HepG2 (cell line): ENCODE measurements around the gene LSR. TPM values are rescaled to one million over a fixed set of nuclear protein-coding genes. Genes with fewer than 3 reads are reported as not detected.
A peak's percentile ranks its signal among the peaks of the same experiment; 100 is the strongest.

Experiments
- ATAC-seq: fragments of 200-7000 bp; cut with Tn5 transposase; 3 replicates; pipeline ENCODE4 v1.9.1; 2020; ENCODE audit warnings: mild to moderate bottlenecking, moderate library complexity
- BruUV-seq: library from RNA; stranded (reverse); fragments of 400-500 nt; replicated peaks from 2 replicates; lab custom pipeline; 2021; lab: Mats Ljungman, UMichigan
- CTCF ChIA-PET: fragments of 300-600 bp; formaldehyde crosslinking; extraction: SDS; loops from one replicate; lab custom pipeline; 2021; ENCODE audit warnings: low total read pairs, inconsistent platforms, low intra/inter-chr PET ratio; lab: Yijun Ruan, JAX
- POLR2A ChIA-PET: fragments of 350-600 bp; sonication (Branson Sonifier 250); formaldehyde crosslinking; loops from one replicate; lab custom pipeline; 2020; ENCODE audit warnings: antibody characterized with exemption, inconsistent platforms; lab: Yijun Ruan, JAX
- DNase-seq: peaks from one replicate; pipeline ENCODE4 v3.0.0-alpha.2; 2015; ENCODE audit warnings: low spot score
- FAIRE-seq: peaks from 3 replicates; lab custom pipeline; 2011; peaks lifted over from hg19 to GRCh38; lab: Jason Lieb, UNC
- H2AFZ ChIP-seq: one replicate; pipeline ENCODE4 v1.6.1; 2011; ENCODE audit warnings: low read length, inconsistent platforms
- H3K27ac ChIP-seq: fragments of 300-600 bp; 3 replicates; pipeline ENCODE4 v1.8.0; 2011; ENCODE audit warnings: mixed run types, mild to moderate bottlenecking, mixed read lengths, low read length, inconsistent platforms; ENCODE audit not compliant: insufficient read depth; ENCODE audit errors: extremely low read length
- H3K27me3 ChIP-seq, 2 experiments: fragments of 200-600 bp in 1 of 2; 2 replicates in 1 of 2; 3 replicates in 1 of 2; pipeline versions ENCODE4 v1.6.0 to v1.8.0; 2011; ENCODE audit warnings: low read length in 2 of 2, mild to moderate bottlenecking in 2 of 2, moderate library complexity in 2 of 2, inconsistent platforms in 1 of 2; ENCODE audit not compliant: insufficient read depth in 2 of 2, control insufficient read depth in 1 of 2
- H3K36me3 ChIP-seq, 2 experiments: fragments of 200-600 bp in 1 of 2; replicated peaks in 1 of 2; 2 replicates in 1 of 2; 3 replicates in 1 of 2; pipeline versions ENCODE4 v1.5.1 to v1.8.0; 2011; ENCODE audit warnings: low read length in 2 of 2, inconsistent platforms in 1 of 2; ENCODE audit not compliant: insufficient read depth in 2 of 2, control insufficient read depth in 1 of 2
- H3K4me1 ChIP-seq: 2 replicates; pipeline ENCODE4 v1.5.1; 2012; ENCODE audit warnings: low read length, inconsistent platforms; ENCODE audit not compliant: insufficient read depth
- H3K4me2 ChIP-seq: 2 replicates; pipeline ENCODE4 v1.6.0; 2011; ENCODE audit warnings: low read depth, low read length, inconsistent platforms
- H3K4me3 ChIP-seq, 3 experiments: fragments of 200-600 bp in 1 of 3; sonication (generic), shearing (Covaris generic) in 1 of 3; replicated peaks in 1 of 3; 2 replicates each; pipeline ENCODE4 v1.5.1; 2011 to 2016; ENCODE audit warnings: low read length in 3 of 3, inconsistent platforms in 2 of 3, low read depth in 2 of 3, mild to moderate bottlenecking in 2 of 3, control low read depth in 1 of 3, mixed read lengths in 1 of 3; ENCODE audit not compliant: insufficient read depth in 1 of 3
- H3K79me2 ChIP-seq: one replicate; pipeline ENCODE4 v1.6.1; 2011; ENCODE audit warnings: low read length, inconsistent platforms; ENCODE audit not compliant: insufficient read depth
- H3K9ac ChIP-seq: 2 replicates; pipeline ENCODE4 v1.6.0; 2011; ENCODE audit warnings: mild to moderate bottlenecking, low read depth, low read length, inconsistent platforms; ENCODE audit not compliant: insufficient read depth
- H3K9me3 ChIP-seq: 2 replicates; pipeline ENCODE4 v1.5.1; 2012; ENCODE audit warnings: mild to moderate bottlenecking, low read length
- H4K20me1 ChIP-seq: 2 replicates; pipeline ENCODE4 v1.6.0; 2011; ENCODE audit warnings: inconsistent platforms, mild to moderate bottlenecking, low read length, moderate library complexity; ENCODE audit not compliant: insufficient read depth
- MNT ChIP-seq: fragments of 450-650 bp; IDR thresholded peaks from 2 replicates; pipeline ENCODE4 v1.6.1; 2016
- REPIN1 ChIP-seq: sonication (generic); formaldehyde crosslinking; IDR thresholded peaks from 2 replicates; pipeline ENCODE4 v1.8.0; 2022; ENCODE audit warnings: missing genetic modification reagents, low read depth, mild to moderate bottlenecking, borderline replicate concordance
- TCF12 ChIP-seq, 2 experiments: fragments of 450-650 bp in 1 of 2; sonication (generic) in 1 of 2; formaldehyde crosslinking in 1 of 2; IDR thresholded peaks; 2 replicates each; pipeline versions ENCODE4 v1.6.1 to v1.8.0; 2017 to 2022; ENCODE audit warnings: antibody characterized with exemption in 1 of 2, mild to moderate bottlenecking in 1 of 2, missing genetic modification reagents in 1 of 2, moderate library complexity in 1 of 2
- ZNF460 ChIP-seq: sonication (generic); formaldehyde crosslinking; IDR thresholded peaks from 2 replicates; pipeline ENCODE4 v1.5.1; 2020; ENCODE audit warnings: missing genetic modification reagents, mild to moderate bottlenecking, borderline replicate concordance
- ZNF563 ChIP-seq: sonication (generic); formaldehyde crosslinking; IDR thresholded peaks from 2 replicates; pipeline ENCODE4 v1.8.0; 2022; ENCODE audit warnings: mild to moderate bottlenecking, moderate library complexity, missing genetic modification reagents
- WGBS: methylation state at CpG from one replicate; pipeline ENCODE4 v1.1.6; 2017; ENCODE audit warnings: low lambda C conversion rate; 5-methylcytosine and 5-hydroxymethylcytosine counted together
- in situ Hi-C: cut with HindIII; loops from 2 replicates; pipeline ENCODE4 v1.10.0; 2017; ENCODE audit warnings: low pct_unique_long_range_greater_than_20kb; ENCODE audit not compliant: extremely low pct_ligation_motif_present
- intact Hi-C: fragments of 100-400 bp; cut with micrococcal nuclease; formaldehyde crosslinking; loops from one replicate; pipeline ENCODE4 v1.10.0; 2022; ENCODE audit not compliant: unreplicated experiment
- polyA plus RNA-seq, 8 experiments: library from polyadenylated mRNA; depleted of rRNA in 3 of 8; stranded (reverse) in 7 of 8; unstranded in 1 of 8; fragments of >200 nt; fragmentation: Illumina TruSeq in 4 of 8; extraction: Trizol in 4 of 8; gene quantifications; 2 replicates each; pipeline versions ENCODE4 v1.2.1 to v1.2.3, GENCODE V29; 2011 to 2016; ENCODE audit warnings: low read depth in 4 of 8, missing spikeins in 1 of 8, mixed read lengths in 1 of 8; ENCODE audit not compliant: insufficient read depth in 1 of 8
- total RNA-seq, 5 experiments: library from RNA; depleted of rRNA; stranded (reverse); fragments of >200 nt; fragmentation: Illumina TruSeq; extraction: Trizol; gene quantifications; 2 replicates each; pipeline ENCODE4 v1.2.3, GENCODE V29; 2016; ENCODE audit warnings: low read depth in 1 of 5

Gene LSR
- total and polyA plus RNA-seq, 2 of the 13 experiments (the other 11 are each of a cell fraction or from before 2014, with no cell fraction given) = 29.2 to 79.2 TPM

- TF ChIP-seq MNT (no peak), REPIN1 (no peak), ZNF460 (CRISPR knock-in tag) (peak; percentile 28), TCF12 (IDR thresholded peaks at IDR 0.05) (no peak), TCF12 (CRISPR knock-in tag; IDR thresholded peaks at IDR 0.05) (no peak)
Measured at GRCh38 chr19:35254341-35255297, 5.8 kb downstream of the LSR start (continued).

- H3K27ac ChIP-seq = no peak overlapping the region
- no peak overlapping the region for H3K4me2 ChIP-seq
- no peaks in the 10 kb centered on the region for H3K9me3 ChIP-seq
- no peak overlapping the region for H3K4me3 ChIP-seq
- WGBS = 90% methylated on average over 2 of the region's 2 CpGs
- no peak for DNase-seq
- no peak for FAIRE-seq
- 0 out of 2 replicates have a peak, but pooled peaks cover 3% of the 10 kb centered on the region for H4K20me1 ChIP-seq
- intact Hi-C loops (no loop called here), in situ Hi-C loops (no loop called here)
- H2AFZ ChIP-seq = no peak overlapping the region
- no TSS peak for BruUV-seq
- TF ChIP-seq ZNF563 (no peak), MNT (0 out of 2 replicates have a peak, but pooled peaks have one; percentile 10)
- ATAC-seq = no peak
- no peak overlapping the region for H3K9ac ChIP-seq
- peaks cover 38% of the 10 kb centered on the region for H3K4me1 ChIP-seq
- ChIA-PET POLR2A (interaction anchor here (1.6 kb wide), 1 partner anchor 10 kb away, joined by 3 read pairs; no protein-coding TSS in a partner anchor), CTCF (no interaction called here)
- peaks cover 11 to 51% of the 10 kb centered on the region in 2 experiments; a peak in 4 of 5 replicates for H3K36me3 ChIP-seq
- H3K27me3 ChIP-seq = no peaks in the 10 kb centered on the region
- peaks cover under 1% of the 10 kb centered on the region for H3K79me2 ChIP-seq
Measured at GRCh38 chr19:35256566-35256965, 7.8 kb downstream of the LSR start.
